GM21619 (cell line): Measurements from ENCODE around the gene FAM25A.
A peak's percentile ranks its signal among the peaks of the same experiment; 100 is the strongest.
"Not testable (repeated sequence)": the region's sequence is repeated elsewhere in the genome, so short reads cannot be mapped to it uniquely, and the experiment has no call there.

Experiments used
- ATAC-seq: cut with Tn5 transposase; IDR thresholded peaks from one replicate; pipeline ENCODE4 v1.9.1; 2021; ENCODE audit not compliant: unreplicated experiment

The FAM25A gene

GRCh38 chr10:87020056-87020455 lies at the start of gene FAM25A:
Gene FAM25A, plus strand, starts transcription at chr10:87020294. Its CDS starts 31 bp downstream, at chr10:87020325.
- ATAC-seq: not testable (repeated sequence)

DNA sequence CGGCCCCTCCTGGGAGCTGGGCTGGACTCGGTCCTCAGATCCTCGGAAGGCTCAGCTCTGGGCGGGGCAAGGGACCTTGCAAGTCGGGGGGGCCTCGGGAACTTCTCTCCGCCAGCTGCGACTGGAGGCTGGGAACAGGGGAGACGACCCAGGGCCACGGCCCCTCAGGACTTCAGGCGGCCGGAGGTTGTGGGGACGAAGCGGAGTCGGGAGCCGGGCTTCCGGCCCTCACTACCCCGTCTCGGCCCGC lies 49.2 kb upstream of the FAM25A start:
- no peak for ATAC-seq

DNA sequence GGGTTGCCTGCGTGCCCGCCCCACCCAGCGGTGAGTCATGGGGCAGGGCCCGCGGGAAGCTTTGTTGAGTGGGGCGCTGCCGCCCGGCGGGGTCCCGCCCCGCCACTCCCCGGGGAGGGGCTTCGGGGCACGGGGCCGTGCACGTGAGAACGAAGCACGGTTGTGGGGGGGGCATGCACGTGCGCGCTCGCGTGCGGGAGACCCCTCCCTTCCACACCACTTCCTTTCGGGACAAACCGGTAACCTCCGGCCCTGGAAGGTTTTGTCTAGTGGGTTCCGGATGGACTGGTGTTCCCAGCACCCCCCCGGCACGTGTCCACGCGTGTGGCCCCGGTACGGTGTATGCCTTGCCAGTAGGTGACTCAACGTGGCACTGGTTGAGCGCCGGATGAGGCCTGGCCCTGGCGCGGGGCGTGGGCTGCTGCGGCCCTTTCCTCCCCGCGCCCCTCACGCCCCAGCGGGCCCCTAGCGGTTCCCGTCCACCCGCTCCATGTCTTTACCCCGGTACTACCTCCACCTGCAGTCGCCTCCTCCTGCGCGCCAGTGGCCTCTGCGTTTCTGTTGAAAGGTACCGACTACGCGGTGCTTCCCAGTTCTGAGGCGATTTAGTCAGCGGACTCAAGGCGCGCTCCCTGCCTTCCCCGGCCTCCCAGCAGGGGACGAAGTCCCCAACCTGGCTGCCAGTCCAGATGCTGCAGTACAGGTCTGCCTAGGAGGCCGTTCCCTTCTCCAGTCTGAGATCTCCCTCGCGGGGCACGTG lies 48.7 kb upstream of the FAM25A start:
- peak; percentile 66 for ATAC-seq

DNA sequence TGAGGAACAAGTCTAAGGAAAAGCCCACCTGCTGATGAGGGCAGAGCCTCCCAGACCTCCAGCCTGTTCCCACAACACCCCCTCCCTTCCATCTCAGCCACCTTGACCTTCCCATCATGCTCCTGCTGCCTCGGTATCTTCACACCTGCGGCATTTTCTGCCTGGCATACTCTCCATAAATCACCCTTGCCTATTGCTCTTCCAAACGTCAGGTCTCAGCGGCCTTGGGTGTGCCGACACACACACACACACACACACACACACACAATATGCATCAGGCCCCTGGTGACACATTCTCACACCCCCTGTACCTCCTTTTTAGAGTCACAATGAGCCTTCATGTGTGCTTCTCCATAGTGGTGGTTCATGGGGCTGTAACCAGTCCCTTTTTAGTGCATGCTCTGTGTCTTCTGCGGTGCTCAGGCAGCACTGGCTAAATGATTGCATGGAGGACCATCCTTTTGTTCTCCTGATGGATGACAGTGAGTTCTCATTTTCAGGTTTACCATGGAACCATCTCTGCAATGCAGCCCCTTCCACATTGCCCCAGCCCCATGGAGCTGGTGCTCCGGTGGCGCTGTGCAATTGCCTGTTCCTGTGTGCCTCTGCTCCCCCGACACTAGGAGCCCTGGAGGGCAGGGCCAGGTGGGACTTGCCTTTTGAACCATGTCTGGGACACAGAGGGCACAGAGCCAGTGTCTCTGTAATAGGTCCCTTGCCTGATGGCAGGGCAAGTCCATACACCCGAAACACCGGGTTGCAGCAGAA lies 47.3 kb upstream of the FAM25A start:
- no peak for ATAC-seq

GRCh38 chr10:86974484-86974883 lies 45.6 kb upstream of the FAM25A start:
- ATAC-seq: no peak

DNA sequence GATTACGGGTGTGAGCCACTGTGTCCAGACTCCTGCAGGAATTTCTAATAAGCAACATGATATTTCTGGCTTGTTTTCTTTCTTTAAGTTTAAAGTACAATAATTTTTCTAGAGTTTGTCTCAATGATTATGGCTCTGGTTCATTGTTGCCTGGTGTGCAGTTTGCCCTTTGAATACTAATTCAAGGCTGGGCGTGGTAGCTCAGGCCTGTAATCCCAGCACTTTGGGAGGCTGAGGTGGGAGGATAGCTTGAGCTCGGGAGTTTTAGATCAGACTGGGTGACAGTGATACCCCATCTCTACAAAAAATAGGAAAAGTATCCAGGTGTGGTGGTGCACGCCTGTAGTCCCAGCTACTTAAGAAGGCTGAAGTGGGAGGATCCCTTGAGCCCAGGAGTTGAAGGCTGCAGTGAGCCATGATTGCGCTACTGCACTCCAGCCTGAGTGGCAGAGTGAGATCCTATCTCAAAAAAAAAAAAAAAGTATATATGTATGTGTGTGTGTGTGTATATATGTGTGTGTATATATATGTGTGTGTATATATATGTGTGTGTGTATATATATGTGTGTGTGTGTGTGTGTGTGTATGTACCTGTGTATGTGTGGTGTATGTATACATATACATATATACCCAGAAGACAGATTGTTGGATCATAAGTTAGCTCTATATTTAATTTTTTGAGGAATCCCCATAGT lies 43.6 kb upstream of the FAM25A start:
- ATAC-seq: no peak

- not testable (repeated sequence) for ATAC-seq
These were observed 41.6 kb upstream of the FAM25A start for GRCh38 chr10:86978457-86978856.

DNA sequence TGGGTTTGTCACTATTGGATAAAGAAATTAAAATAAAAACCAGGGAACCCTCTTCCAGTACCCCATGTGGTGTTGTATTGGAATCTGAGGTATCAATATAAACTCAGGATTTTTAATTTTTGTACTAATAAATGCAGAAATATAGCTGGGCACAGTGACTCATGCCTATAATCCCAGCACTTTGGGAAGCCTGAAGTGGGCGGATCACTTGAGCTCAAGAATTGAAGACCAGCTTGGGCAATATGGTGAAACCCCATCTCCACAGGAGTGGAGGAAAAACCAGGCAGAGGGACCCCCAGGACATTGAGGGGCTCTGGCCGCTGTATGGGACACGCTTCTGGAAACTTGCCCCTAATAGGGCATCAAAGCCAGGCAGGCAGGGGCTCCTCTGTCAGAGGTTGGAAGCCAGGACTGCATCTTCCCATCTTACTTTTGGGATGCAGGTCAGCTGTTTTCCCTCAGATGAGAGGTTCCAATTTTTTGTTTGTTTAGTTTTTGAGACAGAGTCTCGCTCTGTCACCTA lies 40.7 kb upstream of the FAM25A start:
- no peak for ATAC-seq

DNA sequence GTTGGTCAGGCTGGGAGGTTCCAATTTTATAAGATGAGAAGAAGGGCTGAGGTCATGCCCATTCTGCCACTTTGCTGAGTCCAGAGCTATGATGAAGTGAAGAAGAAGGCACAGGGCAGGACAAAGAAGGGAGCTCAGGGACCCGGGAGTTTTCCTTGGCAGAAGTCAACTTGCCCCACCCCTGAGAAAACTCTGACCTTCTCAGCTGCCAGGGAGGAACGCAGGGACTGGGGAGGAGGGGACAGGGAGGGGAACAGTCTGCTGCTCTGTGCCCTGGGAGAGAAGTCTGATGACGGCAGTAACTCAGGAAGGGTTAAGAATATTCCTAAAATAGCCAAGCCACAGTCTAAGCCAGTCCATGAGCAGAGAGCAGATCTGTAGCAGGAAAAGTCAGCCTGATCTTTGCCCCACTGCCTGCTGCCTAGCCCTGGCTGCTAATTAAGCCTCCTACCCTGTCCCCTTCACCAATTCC lies 40.1 kb upstream of the FAM25A start:
- no peak for ATAC-seq

DNA sequence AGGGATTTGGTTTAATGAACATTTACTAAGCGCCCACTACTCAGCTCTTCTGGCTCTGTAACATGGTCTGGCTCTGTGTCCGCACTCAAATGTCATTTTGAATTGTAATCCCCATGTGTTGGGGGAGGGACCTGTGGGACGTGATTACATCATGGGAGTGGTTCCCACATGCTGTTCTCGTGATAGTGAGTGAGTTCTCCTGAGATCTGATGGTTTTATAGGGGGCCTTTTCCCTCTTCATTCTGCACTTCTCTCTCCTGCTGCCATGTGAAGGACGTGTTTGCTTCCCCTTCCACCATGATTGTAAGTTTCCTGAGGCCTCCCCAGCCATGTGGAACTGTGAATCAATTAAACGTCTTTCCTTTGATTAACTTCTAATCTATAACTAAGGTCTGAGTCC lies 39.1 kb upstream of the FAM25A start:
- not testable (repeated sequence) for ATAC-seq

DNA sequence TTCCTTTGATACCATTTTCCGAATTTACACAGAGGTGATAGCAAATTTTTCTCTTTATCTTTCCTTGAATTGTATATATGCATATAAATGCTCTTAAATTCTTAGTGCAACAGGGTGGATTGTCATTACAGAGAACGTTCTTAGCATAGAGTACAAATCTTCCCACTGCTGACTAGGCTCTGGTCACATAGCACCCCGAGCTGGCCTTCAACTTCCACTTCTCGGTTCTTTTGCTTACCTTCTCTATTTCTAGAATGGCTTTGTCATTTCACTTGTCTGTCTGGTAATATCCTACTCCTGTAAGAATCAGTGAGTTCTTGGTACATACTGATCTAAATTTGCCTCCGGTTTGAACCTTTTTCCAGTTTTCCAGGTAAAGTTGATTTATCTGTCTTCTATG lies 38.4 kb upstream of the FAM25A start:
- no peak for ATAC-seq

GRCh38 chr10:86984498-86984897 lies 35.6 kb upstream of the FAM25A start:
- ATAC-seq: not testable (repeated sequence)

- ATAC-seq: no peak
These were observed 31.6 kb upstream of the FAM25A start for GRCh38 chr10:86988520-86988919.

DNA sequence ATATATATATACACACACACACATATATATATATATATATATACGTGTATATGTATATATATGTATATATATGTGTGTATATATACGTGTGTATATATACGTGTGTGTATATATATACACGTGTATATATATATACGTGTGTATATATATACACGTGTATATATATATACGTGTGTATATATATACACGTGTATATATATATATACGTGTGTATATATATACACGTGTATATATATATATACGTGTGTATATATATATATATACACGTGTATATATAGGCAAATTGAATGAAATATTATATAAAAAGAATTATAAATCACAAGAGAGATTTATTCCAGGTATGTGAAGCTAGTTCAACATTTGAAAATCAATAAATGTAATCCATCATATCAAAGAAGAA lies 28.7 kb upstream of the FAM25A start:
- not testable (repeated sequence) for ATAC-seq

DNA sequence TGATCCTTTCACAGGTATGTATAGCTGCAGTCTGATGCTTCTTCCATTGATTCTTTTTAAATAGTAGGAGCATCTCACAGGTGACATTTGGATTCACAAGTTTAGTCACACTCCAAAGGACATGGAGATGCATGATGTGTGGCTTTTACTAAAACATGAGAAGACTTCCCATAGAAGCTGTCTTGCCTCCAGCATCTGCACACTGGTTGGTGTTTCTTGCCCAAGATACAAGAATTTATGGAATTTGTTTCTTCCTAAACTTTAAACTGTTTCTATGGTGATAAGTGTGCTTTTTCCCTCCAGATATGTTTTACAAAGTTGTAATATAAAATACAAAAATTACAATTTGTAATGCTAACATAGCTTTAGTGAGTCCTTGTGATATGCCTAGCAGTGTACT lies 27.6 kb upstream of the FAM25A start:
- no peak for ATAC-seq

DNA sequence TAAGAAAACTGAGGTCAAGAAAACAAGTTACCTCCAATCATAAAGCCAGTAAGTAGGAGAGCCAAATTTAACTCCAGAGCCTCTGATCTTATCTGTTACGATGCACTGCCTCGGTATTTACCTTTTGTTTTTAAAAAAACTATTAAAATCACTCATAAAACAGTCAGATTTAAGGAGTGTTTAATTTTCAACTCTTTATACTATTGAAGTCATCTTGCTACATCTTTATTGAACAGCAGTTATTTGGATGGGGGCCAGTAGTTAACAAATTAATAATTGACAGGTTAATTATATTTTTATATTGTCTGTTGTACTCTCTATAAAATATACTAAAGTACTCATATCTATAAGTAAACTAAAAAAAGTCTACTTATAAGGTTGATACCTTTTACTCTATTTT lies 27.2 kb upstream of the FAM25A start:
- no peak for ATAC-seq

GRCh38 chr10:86999802-87000403 lies 20.2 kb upstream of the FAM25A start:
- not testable (repeated sequence) for ATAC-seq

DNA sequence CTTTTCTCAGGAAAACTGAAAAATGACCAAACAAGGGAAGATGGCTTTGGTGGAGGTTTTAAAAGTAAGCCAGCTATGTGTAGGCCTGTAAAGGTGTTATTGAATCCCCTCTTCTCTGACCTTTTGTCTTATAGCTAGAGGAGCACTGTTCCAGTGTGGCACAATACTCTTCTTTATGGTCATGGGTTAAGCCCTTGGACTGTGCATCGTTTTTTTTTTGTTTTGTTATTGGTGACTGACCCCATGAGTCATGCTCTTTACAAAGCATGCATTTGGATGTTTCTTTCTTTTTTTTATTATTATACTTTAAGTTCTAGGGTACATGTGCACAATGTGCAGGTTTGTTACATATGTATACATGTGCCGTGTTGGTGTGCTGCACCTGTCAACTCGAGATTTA lies 19.6 kb upstream of the FAM25A start:
- no peak for ATAC-seq

GRCh38 chr10:87007124-87007523 lies 13.0 kb upstream of the FAM25A start:
- not testable (repeated sequence) for ATAC-seq

GRCh38 chr10:87007674-87008073 lies 12.4 kb upstream of the FAM25A start:
- ATAC-seq: not testable (repeated sequence)

DNA sequence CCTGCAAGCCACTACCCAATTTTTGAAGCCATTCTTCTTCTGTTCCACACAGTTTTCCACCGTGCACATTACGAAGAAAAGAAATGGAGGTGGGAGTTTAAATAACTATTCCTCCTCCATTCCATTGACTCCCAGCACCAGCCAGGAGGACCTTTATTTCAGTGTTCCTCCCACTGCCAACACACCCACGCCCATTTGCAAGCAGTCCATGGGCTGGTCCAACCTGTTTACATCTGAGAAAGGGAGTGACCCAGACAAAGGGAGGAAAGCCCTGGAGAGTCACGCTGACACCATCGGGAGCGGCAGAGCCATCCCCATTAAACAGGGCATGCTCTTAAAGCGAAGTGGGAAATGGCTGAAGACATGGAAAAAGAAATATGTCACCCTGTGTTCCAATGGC lies 11.8 kb upstream of the FAM25A start:
- ATAC-seq: not testable (repeated sequence)
